NCI-H2196 (cell line): Measurements from ENCODE around the gene PALLD.
"Not testable (repeated sequence)": the region's sequence is repeated elsewhere in the genome, so short reads cannot be mapped to it uniquely, and the experiment has no call there.

Source experiments
- DNase-seq: peaks from one replicate; lab custom pipeline; 2025; ENCODE audit not compliant: unreplicated experiment; lab: John Stamatoyannopoulos, UW

The PALLD gene

DNA sequence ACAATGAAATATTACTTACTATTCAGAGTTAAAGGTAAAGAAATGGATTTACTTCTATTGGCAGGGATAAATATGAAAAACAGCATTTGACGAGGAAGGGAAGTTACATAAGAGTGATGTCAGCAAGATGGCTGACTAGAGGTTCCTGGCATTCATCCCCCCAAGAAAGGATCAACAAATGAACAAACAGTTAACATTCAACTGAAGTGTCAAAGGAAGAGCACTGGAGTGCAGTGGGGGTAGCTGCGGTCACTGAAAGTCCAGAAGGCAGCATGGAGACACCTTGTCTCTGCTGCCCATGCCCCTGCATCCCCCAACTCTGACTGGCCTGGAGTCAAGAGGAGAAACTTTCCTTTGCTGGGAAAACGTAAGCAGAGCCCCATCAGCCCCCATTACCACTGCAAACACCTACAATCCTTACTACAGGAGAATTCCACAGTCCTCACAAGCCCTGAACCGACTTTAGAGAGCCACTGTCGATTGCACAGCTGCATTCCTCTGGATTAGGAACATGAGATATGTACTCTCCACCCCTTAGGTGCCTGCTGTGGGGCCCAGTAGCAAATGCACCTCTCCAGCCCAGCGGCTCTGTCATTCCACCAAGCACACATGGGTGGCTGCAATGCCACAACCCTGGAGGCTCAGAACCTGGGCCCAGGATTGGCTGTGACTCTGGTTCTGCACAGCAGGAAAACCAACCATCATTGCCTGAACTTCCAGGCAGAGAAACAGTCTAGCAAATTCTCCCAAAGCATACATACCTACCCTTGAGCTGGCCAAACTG, 433.8 kb downstream of the PALLD start:
- DNase-seq = no peak

DNA sequence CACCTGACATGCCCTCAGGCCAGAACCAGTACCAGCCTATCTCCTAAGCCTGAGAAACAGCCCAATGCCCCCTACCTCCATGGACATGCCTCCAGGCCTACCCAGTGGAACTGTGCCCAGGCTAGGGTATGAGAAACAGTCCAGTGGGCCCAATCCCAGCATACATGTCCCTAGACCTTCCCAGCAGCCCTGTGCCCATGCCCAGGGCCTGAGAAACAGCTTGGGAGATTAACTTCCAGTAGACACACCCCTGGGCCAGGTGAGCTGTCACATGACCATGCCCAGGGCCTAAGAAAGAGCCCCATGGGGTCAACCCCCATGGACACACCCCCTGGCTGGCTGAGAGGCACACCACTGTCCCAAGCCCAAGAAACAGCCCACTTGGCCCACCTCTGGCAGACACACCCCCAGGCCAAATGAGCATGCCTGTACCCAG, 434.4 kb downstream of the PALLD start:
- DNase-seq = no peak

GRCh38 chr4:168932138-168932537, 435.3 kb downstream of the PALLD start:
- no peak for DNase-seq

GRCh38 chr4:168933423-168933822, 436.6 kb downstream of the PALLD start:
- DNase-seq = no peak

DNA sequence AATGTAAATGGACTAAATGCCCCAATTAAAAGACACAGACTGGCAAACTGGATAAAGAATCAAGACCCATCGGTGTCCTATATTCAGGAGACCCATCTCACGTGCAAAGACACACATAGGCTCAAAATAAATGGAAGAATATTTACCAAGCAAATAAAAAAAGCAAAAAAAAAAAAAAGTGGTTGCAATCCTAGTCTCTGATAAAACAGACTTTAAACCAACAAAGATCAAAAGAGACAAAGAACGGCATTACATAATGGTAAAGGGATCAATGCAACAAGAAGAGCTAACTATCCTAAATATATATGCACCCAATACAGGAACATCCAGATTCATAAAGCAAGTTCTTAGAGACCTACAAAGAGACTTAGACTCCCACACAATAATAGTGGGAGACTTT, 440.6 kb downstream of the PALLD start:
- not testable (repeated sequence) for DNase-seq

- no peak for DNase-seq
Measured at GRCh38 chr4:168942985-168943384, 446.1 kb downstream of the PALLD start.

DNA sequence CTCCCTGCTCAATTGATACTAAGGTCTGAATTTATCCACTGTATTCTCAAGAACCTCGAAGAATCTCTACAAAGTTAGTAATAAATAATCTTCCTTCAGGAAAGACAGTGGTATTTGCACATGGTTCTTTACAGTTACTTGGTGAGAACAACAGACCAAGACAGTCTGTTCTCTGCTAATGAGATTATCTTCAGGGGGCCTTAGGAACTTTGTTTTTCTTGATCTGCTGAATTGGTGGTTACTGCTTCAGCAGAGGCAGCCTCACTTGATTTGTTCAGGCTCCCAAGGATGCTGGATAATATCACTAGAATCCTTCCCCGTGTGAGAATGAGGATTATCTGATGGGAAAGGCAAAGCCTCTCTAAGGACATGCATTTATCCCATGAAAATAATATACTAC, 448.4 kb downstream of the PALLD start:
- no peak for DNase-seq

DNA sequence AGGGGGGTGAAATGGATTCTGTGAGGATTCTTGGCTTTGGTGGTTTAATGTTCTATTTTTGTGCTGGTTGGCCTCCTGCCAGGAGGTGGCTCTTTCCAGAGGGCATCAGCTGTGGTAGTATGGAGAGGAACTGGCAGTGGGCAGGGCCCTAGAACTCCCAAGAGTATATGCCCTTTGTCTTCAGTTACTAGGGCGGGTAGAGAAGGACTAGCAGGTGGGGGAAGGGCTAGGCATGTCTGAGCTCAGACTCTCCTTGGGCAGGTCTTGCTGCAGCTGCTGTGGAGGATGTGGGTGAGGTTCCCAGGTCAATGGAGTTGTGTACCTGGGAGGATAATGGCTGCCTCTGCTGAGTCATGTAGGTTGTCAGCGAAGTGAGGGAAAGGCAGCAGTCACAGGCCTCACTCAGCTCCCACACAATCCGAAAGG, 456.0 kb downstream of the PALLD start:
- DNase-seq = not testable (repeated sequence)

DNA sequence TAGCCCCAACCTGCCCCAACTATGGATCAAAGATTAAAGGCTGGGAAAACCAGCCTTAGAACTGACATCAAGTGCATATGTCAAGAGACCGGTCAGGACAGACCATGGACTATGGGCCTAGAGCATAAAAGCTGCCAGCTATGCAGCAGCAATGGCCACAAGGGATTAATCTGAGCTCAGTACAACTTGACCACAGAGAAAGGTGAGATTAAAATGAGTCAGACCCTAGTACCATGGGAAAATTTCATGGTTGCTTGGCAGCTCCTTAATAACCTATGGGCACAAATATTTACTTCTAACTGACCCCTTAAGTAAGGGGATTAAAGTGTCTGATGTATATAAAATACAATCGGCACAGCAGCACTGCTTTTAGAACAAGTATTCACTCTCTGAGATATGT, 458.8 kb downstream of the PALLD start:
- DNase-seq = no peak

GRCh38 chr4:168960716-168961115, 463.9 kb downstream of the PALLD start:
- DNase-seq = no peak

GRCh38 chr4:168972596-168972995, 475.7 kb downstream of the PALLD start:
- no peak for DNase-seq
